Loucy (cell line): ENCODE data around the gene MAPK14.

Experiments
- H2AFZ ChIP-seq: fragments of 200-600 bp; sonication (generic); 2 replicates; pipeline ENCODE4 v1.6.0; 2016; ENCODE audit warnings: antibody characterized with exemption, mild to moderate bottlenecking, low read length, moderate library complexity
- H3F3A ChIP-seq: fragments of 200-600 bp; 2 replicates; pipeline ENCODE4 v1.6.0; 2016; ENCODE audit warnings: antibody characterized with exemption, low read depth, mild to moderate bottlenecking
- H3K27me3 ChIP-seq: fragments of 200-600 bp; sonication (generic); 2 replicates; pipeline ENCODE4 v1.6.1; 2014; ENCODE audit warnings: low read length, mild to moderate bottlenecking; ENCODE audit not compliant: insufficient read depth, poor library complexity, severe bottlenecking
- H3K36me3 ChIP-seq: fragments of 200-600 bp; sonication (generic); 2 replicates; pipeline ENCODE4 v1.6.1; 2016; ENCODE audit warnings: low read length; ENCODE audit not compliant: insufficient read depth
- H3K4me1 ChIP-seq: fragments of 200-600 bp; sonication (generic); 2 replicates; pipeline ENCODE4 v1.5.1; 2014; ENCODE audit warnings: low read length, mild to moderate bottlenecking; ENCODE audit not compliant: insufficient read depth, poor library complexity, severe bottlenecking
- H3K4me2 ChIP-seq: fragments of 200-600 bp; sonication (generic); 2 replicates; pipeline ENCODE4 v1.6.0; 2014; ENCODE audit warnings: antibody characterized with exemption, low read length, low read depth, mild to moderate bottlenecking; ENCODE audit not compliant: poor library complexity, severe bottlenecking
- H3K4me3 ChIP-seq: fragments of 200-600 bp; sonication (generic); 2 replicates; pipeline ENCODE4 v1.5.1; 2014; ENCODE audit warnings: low read length, mild to moderate bottlenecking, mixed read lengths; ENCODE audit not compliant: poor library complexity, severe bottlenecking
- H3K79me2 ChIP-seq: fragments of 200-600 bp; sonication (generic); 2 replicates; pipeline ENCODE4 v1.6.1; 2014; ENCODE audit warnings: low read length; ENCODE audit not compliant: insufficient read depth
- H3K9ac ChIP-seq: fragments of 200-600 bp; sonication (generic); 2 replicates; pipeline ENCODE4 v1.6.0; 2014; ENCODE audit warnings: mild to moderate bottlenecking, low read depth, low read length, moderate library complexity; ENCODE audit not compliant: poor library complexity, severe bottlenecking
- H3K9me2 ChIP-seq: fragments of 200-600 bp; sonication (generic); replicated peaks from 2 replicates; pipeline ENCODE4 v1.6.1; 2016; ENCODE audit warnings: low read depth, low read length, mixed read lengths
- H3K9me3 ChIP-seq: fragments of 200-600 bp; sonication (generic); 2 replicates; pipeline ENCODE4 v1.6.1; 2014; ENCODE audit warnings: mild to moderate bottlenecking, antibody characterized with exemption, low read length, low read depth; ENCODE audit not compliant: insufficient read depth
- H4K20me1 ChIP-seq: fragments of 200-600 bp; sonication (generic); 2 replicates; pipeline ENCODE4 v1.6.0; 2014; ENCODE audit warnings: antibody characterized with exemption, low read length, mild to moderate bottlenecking; ENCODE audit not compliant: insufficient read depth, poor library complexity, severe bottlenecking
- CTCF ChIP-seq: fragments of 200-600 bp; sonication (generic); conservative IDR thresholded peaks from 2 replicates; pipeline ENCODE4 v1.5.1; 2014; ENCODE audit warnings: mild to moderate bottlenecking, antibody characterized with exemption, low read length
- EZH2phosphoT487 ChIP-seq: fragments of 200-600 bp; IDR thresholded peaks from 2 replicates; pipeline ENCODE4 v1.6.1; 2018; ENCODE audit warnings: antibody characterized with exemption, mild to moderate bottlenecking, moderate library complexity, borderline replicate concordance

The MAPK14 gene

GRCh38 chr6:36050305-36050704, 22.7 kb downstream of the MAPK14 start:
- Histone ChIP-seq H3K4me3 (no peak overlapping the region), H3K9me3 (no peaks in the 10 kb centered on the region), H4K20me1 (peaks cover 97% of the 10 kb centered on the region), H3K9me2 (no peaks in the 10 kb centered on the region), H3K79me2 (peaks cover 97% of the 10 kb centered on the region), H3K9ac (no peak overlapping the region), H3K36me3 (peaks cover 44% of the 10 kb centered on the region), H3K27me3 (no peaks in the 10 kb centered on the region), H2AFZ (no peak overlapping the region), H3K4me2 (no peak overlapping the region), H3F3A (no peaks in the 10 kb centered on the region), H3K4me1 (peaks cover 19% of the 10 kb centered on the region)
- TF ChIP-seq CTCF (no peak), EZH2phosphoT487 (no peak)

DNA sequence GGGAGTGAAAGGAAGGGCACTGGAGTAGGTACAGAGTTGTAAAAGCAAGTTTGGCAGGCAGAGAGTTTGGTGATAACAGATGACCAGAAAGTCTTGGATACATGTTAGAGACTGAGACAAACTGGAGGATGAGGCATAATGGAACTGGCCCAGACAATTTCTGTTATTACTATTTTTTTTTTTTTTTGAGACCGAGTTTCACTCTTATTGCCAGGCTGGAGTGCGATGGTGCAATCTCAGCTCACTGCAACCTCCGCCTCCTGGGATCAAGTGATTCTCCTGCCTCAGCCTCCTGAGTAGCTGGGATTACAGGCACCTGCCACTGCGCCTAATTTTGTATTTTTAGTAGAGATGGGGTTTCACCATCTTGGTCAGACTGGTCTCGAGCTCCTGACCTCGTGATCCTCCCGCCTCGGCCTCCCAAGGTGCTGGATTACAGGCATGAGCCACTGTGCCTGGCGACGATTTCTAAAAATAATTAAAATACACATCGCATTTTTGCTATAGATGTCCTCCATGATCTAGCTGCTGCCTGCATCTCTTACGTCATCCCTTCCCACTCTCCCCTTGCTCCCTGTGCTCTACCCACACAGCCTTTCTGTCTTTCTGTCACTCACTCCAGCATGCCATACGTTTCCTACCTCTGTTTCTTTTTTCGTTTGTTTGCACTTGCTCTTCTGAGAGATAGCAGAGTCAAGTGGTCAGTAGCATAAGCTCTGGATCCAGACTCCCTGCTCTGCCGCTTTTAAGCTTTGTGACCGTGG, 23.5 kb downstream of the MAPK14 start:
- peaks cover 99% of the 10 kb centered on the region for H4K20me1 ChIP-seq

DNA sequence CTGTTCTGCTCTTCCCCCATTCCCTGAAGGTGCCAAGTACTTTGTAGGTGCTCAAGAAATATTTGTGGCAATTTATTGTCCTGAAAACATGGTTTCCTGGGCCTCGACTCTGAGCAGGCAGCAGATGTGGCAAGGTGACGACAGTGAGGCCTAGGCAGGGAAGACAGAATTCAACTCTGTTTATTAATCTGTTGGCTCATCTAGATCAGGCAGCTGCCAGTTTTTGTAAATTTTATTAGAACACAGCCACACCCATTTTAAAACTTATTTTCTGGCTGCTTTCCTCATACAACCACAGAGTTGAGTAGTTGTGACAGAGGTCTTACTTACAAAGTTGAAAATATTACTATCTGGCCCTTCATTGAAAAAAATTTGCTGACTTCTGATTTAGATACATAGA, 24.5 kb downstream of the MAPK14 start:
- TF ChIP-seq CTCF (no peak), EZH2phosphoT487 (no peak)
- Histone ChIP-seq H3K79me2 (peaks cover 97% of the 10 kb centered on the region), H3K27me3 (no peaks in the 10 kb centered on the region)

More for the DNA sequence above, 23.5 kb downstream of the MAPK14 start:
- Histone ChIP-seq H3K4me1 (peaks cover 19% of the 10 kb centered on the region), H3K4me2 (no peak overlapping the region), H3K9ac (no peak overlapping the region), H2AFZ (no peak overlapping the region), H3K36me3 (peaks cover 51% of the 10 kb centered on the region), H3K27me3 (no peaks in the 10 kb centered on the region), H3K9me2 (no peaks in the 10 kb centered on the region), H3K9me3 (no peaks in the 10 kb centered on the region), H3K4me3 (no peak overlapping the region), H3K79me2 (peaks cover 97% of the 10 kb centered on the region), H3F3A (no peaks in the 10 kb centered on the region)
- no peak for TF ChIP-seq EZH2phosphoT487
- no peak for TF ChIP-seq CTCF

More for the DNA sequence above, 24.5 kb downstream of the MAPK14 start:
- no peaks in the 10 kb centered on the region for H3K9me3 ChIP-seq
- H3K4me1 ChIP-seq = peaks cover 19% of the 10 kb centered on the region
- H4K20me1 ChIP-seq = peaks cover 99% of the 10 kb centered on the region
- H3F3A ChIP-seq = no peaks in the 10 kb centered on the region
- H3K4me3 ChIP-seq = no peak overlapping the region
- no peak overlapping the region for H2AFZ ChIP-seq
- no peaks in the 10 kb centered on the region for H3K9me2 ChIP-seq
- peaks cover 61% of the 10 kb centered on the region for H3K36me3 ChIP-seq
- no peak overlapping the region for H3K9ac ChIP-seq
- H3K4me2 ChIP-seq = no peak overlapping the region
